ENCODE data around the gene CCDC177.
"Not testable (repeated sequence)": the region's sequence is repeated elsewhere in the genome, so short reads cannot be mapped to it uniquely, and the experiment has no call there.

CCDC177 gene

GRCh38 chr14:69599431-69599830 is 24.8 kb upstream of the CCDC177 start:
- not testable (repeated sequence) for DNase-seq

- no peak for DNase-seq
Measured at GRCh38 chr14:69595336-69595735, 20.7 kb upstream of the CCDC177 start.

- no peak for DNase-seq
Measured at GRCh38 chr14:69594846-69595245, 20.2 kb upstream of the CCDC177 start.

- no peak for DNase-seq
Measured at GRCh38 chr14:69593018-69593677, 18.5 kb upstream of the CCDC177 start.

DNA sequence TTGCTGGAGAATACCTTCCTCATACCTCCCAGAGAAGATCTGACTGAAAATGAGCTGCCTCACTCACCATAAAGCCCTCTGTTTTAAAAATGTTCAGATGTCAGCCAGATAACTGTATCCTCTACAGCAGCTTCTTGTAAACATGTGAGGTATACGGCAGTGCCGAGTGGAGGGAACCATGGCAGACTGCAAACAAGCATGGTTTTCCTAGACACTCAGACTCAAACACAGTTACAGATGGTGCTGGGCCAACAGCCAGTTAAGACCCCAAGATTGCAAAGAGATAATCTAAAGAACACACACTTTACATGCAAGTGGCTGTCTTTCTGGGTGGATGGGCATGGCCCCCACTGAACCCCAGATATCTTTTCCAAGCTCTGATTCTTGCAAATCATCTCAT is 16.6 kb upstream of the CCDC177 start:
- no peak for DNase-seq

DNA sequence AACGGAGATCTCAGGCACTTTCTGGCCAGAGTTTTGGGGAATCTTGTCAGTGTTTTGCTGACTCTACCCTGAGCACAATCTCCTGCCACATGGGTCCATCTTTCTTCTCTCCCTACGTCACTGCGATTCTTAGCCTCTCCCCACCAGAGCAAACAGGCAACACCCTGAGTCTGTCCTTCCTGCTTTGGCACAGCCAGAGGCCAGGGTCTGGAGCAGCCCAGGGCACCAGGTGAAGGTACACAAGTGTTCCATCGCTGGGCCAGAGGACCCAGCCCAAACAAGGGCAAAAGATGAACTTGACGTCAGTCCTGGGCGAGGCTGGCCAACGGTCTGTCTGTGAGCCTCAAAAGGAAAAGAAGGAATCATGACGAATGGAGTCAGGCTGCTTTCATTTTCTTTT is 12.7 kb upstream of the CCDC177 start:
- no peak for DNase-seq

- DNase-seq: no peak
Measured at GRCh38 chr14:69586404-69586803, 11.7 kb upstream of the CCDC177 start.

- DNase-seq: no peak
Measured at GRCh38 chr14:69584389-69584788, 9.7 kb upstream of the CCDC177 start.

GRCh38 chr14:69582829-69583228 is 8.2 kb upstream of the CCDC177 start:
- no peak for DNase-seq

- DNase-seq: no peak
Measured at GRCh38 chr14:69582212-69582611, 7.5 kb upstream of the CCDC177 start.

DNA sequence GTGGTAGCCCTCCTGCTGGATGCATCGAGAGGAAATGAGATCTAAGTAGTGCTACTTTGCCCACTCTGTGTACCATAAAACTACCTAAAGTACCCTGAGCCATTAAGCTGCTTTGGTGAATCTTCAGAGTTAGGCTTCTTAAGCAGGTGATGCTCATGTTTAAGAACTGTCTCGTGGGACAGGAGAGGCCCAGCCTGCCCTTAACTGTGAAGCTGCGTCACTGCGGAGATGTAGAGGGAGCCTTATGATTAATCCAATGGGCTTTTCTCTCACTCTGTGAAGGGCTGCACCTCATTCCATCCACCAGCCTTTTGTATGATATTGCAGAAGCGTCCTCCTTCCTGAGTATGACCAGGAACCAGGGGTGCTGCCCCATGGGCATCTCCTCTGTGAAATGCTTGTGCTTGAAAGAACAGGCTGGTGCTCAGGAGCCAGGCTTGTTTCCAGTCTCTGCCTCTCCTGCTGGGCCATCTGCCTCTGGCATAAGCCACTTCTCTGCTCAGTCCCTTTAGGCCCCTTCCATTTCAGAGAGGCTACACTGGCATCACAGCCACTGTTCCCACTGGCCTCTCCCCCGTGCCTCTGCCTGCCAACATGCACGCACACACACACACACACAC is 6.8 kb upstream of the CCDC177 start:
- DNase-seq: no peak

DNA sequence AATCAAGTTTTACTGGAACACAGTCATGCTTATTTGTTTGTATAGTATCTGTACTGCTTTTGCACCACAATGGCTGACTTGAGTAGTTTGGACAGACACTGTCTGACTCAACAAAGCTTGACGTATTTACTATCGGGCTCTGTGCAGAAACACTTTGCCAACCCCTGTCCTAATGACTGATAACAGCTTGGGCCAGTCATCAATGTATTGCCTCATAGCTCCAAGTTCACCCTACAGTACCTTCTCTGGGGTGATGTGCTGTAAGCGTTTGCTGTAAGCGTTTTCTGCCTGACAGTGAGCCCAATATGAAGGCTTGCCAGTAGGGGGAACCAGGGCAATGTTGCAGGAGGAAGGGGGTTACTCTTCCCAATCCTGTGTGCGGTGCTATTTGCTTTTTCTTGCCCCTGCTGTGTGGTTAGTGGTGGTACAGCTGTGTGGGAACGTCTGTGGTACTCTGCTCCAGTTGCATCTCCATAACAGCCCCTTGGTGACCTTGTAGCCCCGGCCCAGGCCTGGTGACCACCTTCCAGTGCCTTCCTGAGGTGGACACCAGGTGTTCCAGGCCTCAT is 5.4 kb upstream of the CCDC177 start:
- DNase-seq: no peak

DNA sequence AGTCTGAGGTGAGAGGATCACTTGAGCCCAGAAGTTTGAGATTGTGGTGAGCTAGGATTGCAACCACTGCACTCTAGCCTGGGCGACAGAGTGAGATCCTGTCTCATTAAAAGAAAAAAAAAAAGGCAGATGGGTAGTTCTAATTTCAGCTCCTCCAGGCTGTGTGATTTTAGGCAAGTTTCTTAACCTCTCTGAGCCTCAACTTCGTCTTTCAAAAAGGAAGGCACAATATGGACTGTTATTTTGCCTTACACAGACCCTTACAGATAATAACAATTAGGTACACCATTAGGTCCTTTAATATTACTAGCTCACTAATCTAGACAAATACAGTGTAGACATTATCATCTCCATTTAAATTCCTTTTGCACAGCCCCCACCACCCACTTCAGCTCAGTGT is 4.8 kb upstream of the CCDC177 start:
- DNase-seq: no peak

- DNase-seq: no peak
Measured at GRCh38 chr14:69574954-69575295, 254 bp upstream of the CCDC177 start.

DNA sequence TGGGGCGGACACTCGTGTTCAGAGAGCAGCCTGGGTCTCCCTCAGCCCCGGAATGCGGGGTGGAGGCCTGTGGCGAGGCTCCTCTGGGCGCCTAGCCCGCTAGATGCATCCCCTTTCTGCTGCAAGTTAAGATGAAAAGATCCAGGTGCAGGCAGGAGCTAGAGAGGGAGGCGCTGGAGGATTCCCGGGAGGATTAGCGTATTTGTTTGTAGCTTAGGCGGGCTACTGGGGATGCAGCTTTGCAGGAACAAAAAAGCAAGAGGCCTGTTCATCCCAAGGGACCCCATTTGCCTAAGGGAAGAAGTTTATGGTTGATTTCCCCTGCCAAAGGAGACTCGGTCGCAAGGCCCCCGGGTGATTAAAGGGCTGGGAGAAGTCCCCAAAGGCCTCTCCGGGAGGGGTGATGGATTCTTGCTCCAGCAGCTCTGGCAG is 824 bp downstream of the CCDC177 start:
- DNase-seq: no peak

- DNase-seq: no peak
Measured at GRCh38 chr14:69573205-69573830, 1.4 kb downstream of the CCDC177 start.

GRCh38 chr14:69572841-69573135 is 1.9 kb downstream of the CCDC177 start:
- no peak for DNase-seq

GRCh38 chr14:69572030-69572840 is 2.4 kb downstream of the CCDC177 start:
- no peak for DNase-seq

- no peak for DNase-seq
Measured at GRCh38 chr14:69571449-69572029, 3.1 kb downstream of the CCDC177 start.

DNA sequence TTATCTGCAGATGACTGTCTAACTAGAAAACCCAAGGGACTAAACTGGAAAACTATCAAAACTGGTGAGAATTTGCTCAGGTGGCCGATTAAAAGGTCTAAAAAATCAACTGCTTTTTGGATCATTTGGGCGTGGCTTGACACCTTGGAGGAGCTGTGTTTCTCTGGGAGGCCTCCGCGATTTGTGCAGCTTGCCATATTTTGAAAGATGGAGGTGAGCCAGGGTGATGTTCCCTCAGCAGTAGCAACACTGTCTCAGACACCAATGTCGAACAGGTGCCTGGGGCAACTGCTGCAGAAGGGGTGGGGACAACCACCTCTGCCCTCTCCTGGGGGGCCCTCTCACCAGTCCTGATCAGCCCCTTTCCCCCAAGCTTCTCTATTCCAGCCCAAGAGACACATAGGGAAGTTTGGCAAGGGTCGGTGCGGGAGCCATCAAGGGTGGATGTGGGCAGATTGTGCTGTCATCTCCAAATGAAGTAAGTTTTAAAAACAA is 3.8 kb downstream of the CCDC177 start:
- no peak for DNase-seq

DNA sequence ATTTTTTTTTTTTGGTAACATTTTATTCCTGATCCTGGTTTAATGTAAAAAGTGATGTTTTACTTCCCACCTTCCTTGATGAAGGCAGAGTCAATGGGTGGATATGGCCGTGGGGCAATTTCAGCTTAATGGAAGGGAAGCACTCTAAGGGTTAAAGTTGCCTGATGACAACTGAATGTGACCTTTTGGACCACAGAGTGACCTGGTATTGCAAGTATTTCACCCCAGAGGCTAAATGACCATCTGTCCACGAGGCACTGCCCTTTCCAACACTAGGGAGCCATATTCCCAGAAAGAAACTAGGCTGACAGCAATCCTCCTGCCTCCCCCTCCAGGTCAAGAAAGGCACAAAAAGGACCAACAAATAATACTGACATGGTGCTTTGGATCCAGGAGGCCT is 4.8 kb downstream of the CCDC177 start:
- DNase-seq: no peak

DNA sequence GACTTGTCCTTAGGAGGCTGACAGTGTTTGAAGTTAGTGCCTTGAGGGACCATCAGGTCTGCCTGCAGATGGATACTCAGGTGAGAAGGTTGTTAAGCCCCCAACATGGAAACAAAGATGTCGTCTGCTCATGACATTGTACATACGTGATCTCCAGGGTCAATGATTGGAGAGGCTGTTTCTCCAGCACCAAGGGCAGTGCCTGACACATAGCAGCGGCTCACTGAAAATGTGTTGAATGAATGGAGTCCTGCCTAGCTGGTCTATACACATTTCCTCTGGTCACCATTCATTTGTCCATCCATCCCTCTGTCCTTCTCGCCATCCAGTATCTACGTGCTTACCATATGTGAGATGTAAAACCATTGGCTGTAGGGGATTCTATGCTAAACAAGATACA is 7.1 kb downstream of the CCDC177 start:
- DNase-seq: no peak

DNA sequence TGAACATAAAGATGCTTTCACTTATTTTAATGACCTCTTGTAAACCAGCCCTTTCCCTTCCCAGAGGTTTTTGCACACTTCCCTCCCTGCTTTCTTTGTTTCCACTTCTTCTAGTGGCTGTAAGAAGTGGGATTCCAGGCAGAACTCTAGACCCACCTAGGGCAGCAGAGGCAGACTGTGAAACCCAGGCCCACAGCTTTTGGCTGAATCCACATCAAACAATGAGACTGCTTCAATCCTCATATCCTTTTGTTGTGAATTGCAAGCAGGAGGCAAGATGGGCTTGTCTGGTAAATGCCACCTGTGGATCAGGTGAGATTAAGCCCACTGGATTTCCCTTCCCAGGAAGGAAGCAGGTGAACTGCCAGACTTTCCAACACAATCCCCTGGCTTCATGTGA is 12.8 kb downstream of the CCDC177 start:
- no peak for DNase-seq
